GM23338 (cell line): ENCODE measurements around the gene LRIG1. TPM values are rescaled to one million over a fixed set of nuclear protein-coding genes. Genes with fewer than 3 reads are reported as not detected.

ENCODE experiments used
- ATAC-seq: fragments of 200-7000 bp; cut with Tn5 transposase; 3 replicates; pipeline ENCODE4 v1.9.1; 2020
- DNase-seq: peaks from one replicate; pipeline ENCODE4 v3.0.0-alpha.2; 2015; ENCODE audit warnings: low spot score
- H2AFZ ChIP-seq: fragments of 200-600 bp; sonication (generic); 2 replicates; pipeline ENCODE4 v1.8.0; 2016; ENCODE audit warnings: antibody characterized with exemption, mild to moderate bottlenecking, moderate library complexity
- H3F3A ChIP-seq: fragments of 200-600 bp; sonication (generic); replicated peaks from 2 replicates; pipeline ENCODE4 v1.8.0; 2017; ENCODE audit warnings: antibody characterized with exemption, mixed run types, low read depth
- H3K27ac ChIP-seq: fragments of 200-600 bp; sonication (generic); 2 replicates; pipeline ENCODE4 v1.6.1; 2016; ENCODE audit warnings: low read depth
- H3K27me3 ChIP-seq: fragments of 200-600 bp; sonication (generic); 2 replicates; pipeline ENCODE4 v1.8.0; 2016; ENCODE audit warnings: mild to moderate bottlenecking, mixed run types, moderate library complexity; ENCODE audit not compliant: insufficient read depth
- H3K36me3 ChIP-seq: fragments of 200-600 bp; sonication (generic); 2 replicates; pipeline ENCODE4 v1.8.0; 2016; ENCODE audit warnings: mild to moderate bottlenecking; ENCODE audit not compliant: insufficient read depth
- H3K4me1 ChIP-seq: fragments of 200-600 bp; sonication (generic); 2 replicates; pipeline ENCODE4 v1.8.0; 2016; ENCODE audit warnings: mild to moderate bottlenecking, moderate library complexity; ENCODE audit not compliant: insufficient read depth
- H3K4me2 ChIP-seq: fragments of 200-600 bp; sonication (generic); 2 replicates; pipeline ENCODE4 v1.7.1; 2017; ENCODE audit warnings: mixed run types
- H3K4me3 ChIP-seq: fragments of 200-600 bp; sonication (generic); 2 replicates; pipeline ENCODE4 v1.6.1; 2016; ENCODE audit warnings: mixed run types
- H3K79me2 ChIP-seq: fragments of 200-600 bp; sonication (generic); replicated peaks from 2 replicates; pipeline ENCODE4 v1.8.0; 2017; ENCODE audit warnings: mild to moderate bottlenecking; ENCODE audit not compliant: insufficient read depth
- H3K9me2 ChIP-seq: fragments of 200-600 bp; sonication (generic); 2 replicates; pipeline ENCODE4 v1.8.0; 2017; ENCODE audit not compliant: insufficient read depth
- H4K20me1 ChIP-seq: fragments of 200-600 bp; sonication (generic); replicated peaks from 2 replicates; pipeline ENCODE4 v1.8.0; 2017; ENCODE audit warnings: mild to moderate bottlenecking; ENCODE audit not compliant: insufficient read depth
- H3K27ac Mint-ChIP-seq: 2 replicates; pipeline ENCODE4 v1.8.0; 2020; ENCODE audit warnings: inconsistent platforms, mild to moderate bottlenecking, moderate library complexity, mixed read lengths
- H3K27me3 Mint-ChIP-seq: 3 replicates; pipeline ENCODE4 v1.8.0; 2022; ENCODE audit warnings: low read depth, mild to moderate bottlenecking, moderate library complexity, mixed read lengths, inconsistent platforms; ENCODE audit not compliant: insufficient read depth, poor library complexity
- H3K36me3 Mint-ChIP-seq: 3 replicates; pipeline ENCODE4 v1.8.0; 2021; ENCODE audit warnings: low read depth, mild to moderate bottlenecking, inconsistent platforms, moderate library complexity, mixed read lengths
- H3K4me1 Mint-ChIP-seq: 3 replicates; pipeline ENCODE4 v1.8.0; 2020; ENCODE audit warnings: mild to moderate bottlenecking, inconsistent platforms, mixed read lengths
- H3K4me3 Mint-ChIP-seq: 3 replicates; pipeline ENCODE4 v1.8.0; 2021; ENCODE audit warnings: moderate library complexity, mild to moderate bottlenecking, inconsistent platforms, mixed read lengths
- H3K9me3 Mint-ChIP-seq: 3 replicates; pipeline ENCODE4 v1.8.0; 2020; ENCODE audit warnings: moderate library complexity, mild to moderate bottlenecking, inconsistent platforms, mixed read lengths
- ETS1 ChIP-seq: IDR thresholded peaks from 2 replicates; pipeline ENCODE4 v1.6.1; 2016; ENCODE audit warnings: antibody characterized with exemption
- EZH2phosphoT487 ChIP-seq: fragments of 200-600 bp; sonication (generic); IDR thresholded peaks from one replicate; pipeline ENCODE4 v1.8.1; 2018; ENCODE audit warnings: antibody characterized with exemption; ENCODE audit not compliant: unreplicated experiment
- JUNB ChIP-seq: IDR thresholded peaks from one replicate; pipeline ENCODE4 v1.6.1; 2016; ENCODE audit warnings: antibody characterized with exemption; ENCODE audit not compliant: unreplicated experiment
- NANOG ChIP-seq: IDR thresholded peaks from 2 replicates; pipeline ENCODE4 v1.6.1; 2016; ENCODE audit warnings: antibody characterized with exemption, borderline replicate concordance
- ZNF462 ChIP-seq: fragments of 250-450 bp; sonication (Bioruptor Pico); IDR thresholded peaks from 2 replicates; pipeline ENCODE4 v1.5.0; 2020; ENCODE audit warnings: mild to moderate bottlenecking, moderate library complexity
- polyA plus RNA-seq: library from polyadenylated mRNA; unstranded; fragments of >200 nt; fragmentation: Nextera tagmentation; extraction: Ambion mirVana; gene quantifications from 2 replicates; pipeline ENCODE4 v1.2.1, GENCODE V29; 2016
- total RNA-seq: library from RNA; depleted of rRNA; stranded (reverse); fragments of >200 nt; shearing (Covaris generic); gene quantifications from 2 replicates; pipeline ENCODE4 v1.2.3, GENCODE V29; 2014

The LRIG1 gene
- total and polyA plus RNA-seq, 2 experiments from 2014 or later: 40.0 to 134 TPM

GRCh38 chr3:66489115-66489514 lies 11.7 kb downstream of the LRIG1 start (continued):
- no peak for TF ChIP-seq ETS1

GRCh38 chr3:66488492-66488891 lies 12.3 kb downstream of the LRIG1 start:
- Mint-ChIP-seq H3K9me3 (no peaks in the 10 kb centered on the region), H3K4me1 (peaks cover 90% of the 10 kb centered on the region), H3K27ac (no peak overlapping the region), H3K4me3 (peak overlapping the region; percentile 32; the same call in 1 of the 3 replicates), H3K36me3 (peaks cover 17% of the 10 kb centered on the region; the same call in 2 of the 3 replicates), H3K27me3 (peaks cover 7% of the 10 kb centered on the region)
- Histone ChIP-seq H3K4me3 (no peak overlapping the region), H3K4me1 (peaks cover 95% of the 10 kb centered on the region), H3K36me3 (no peaks in the 10 kb centered on the region), H3K27me3 (no peaks in the 10 kb centered on the region), H3K4me2 (no peak overlapping the region), H3K27ac (no peak overlapping the region), H3F3A (0 out of 2 replicates have a peak, but pooled peaks cover 4% of the 10 kb centered on the region), H3K79me2 (peaks cover 100% of the 10 kb centered on the region), H3K9me2 (no peaks in the 10 kb centered on the region), H2AFZ (no peak overlapping the region), H4K20me1 (peaks cover 32% of the 10 kb centered on the region; the same call in 1 of the 2 replicates)
- DNase-seq: no peak
- no peak for ATAC-seq
- TF ChIP-seq JUNB (no peak), EZH2phosphoT487 (no peak), ZNF462 (no peak), NANOG (no peak)
